HL-60 (cell line): ENCODE data around the gene MYMK.

Source experiments
- DNase-seq, 2 experiments: peaks; one replicate each; pipeline ENCODE4 v3.0.0-alpha.2; 2010 to 2020; ENCODE audit warnings: low read depth in 1 of 2, low spot score in 1 of 2
- H3K27ac ChIP-seq: fragments of 250-450 bp; sonication (Bioruptor Pico); replicated peaks from 2 replicates; pipeline ENCODE4 v1.5.1; 2020; ENCODE audit warnings: mild to moderate bottlenecking, moderate library complexity
- H3K27me3 ChIP-seq: fragments of 250-450 bp; sonication (Bioruptor Pico); 2 replicates; pipeline ENCODE4 v1.5.1; 2021; ENCODE audit warnings: mild to moderate bottlenecking, moderate library complexity; ENCODE audit not compliant: insufficient read depth, poor library complexity, severe bottlenecking
- H3K4me3 ChIP-seq: replicated peaks from 2 replicates; pipeline ENCODE4 v1.5.1; 2011; ENCODE audit warnings: mild to moderate bottlenecking, control low read depth, low read length; ENCODE audit not compliant: insufficient read depth
- GABPA ChIP-seq: IDR thresholded peaks from 2 replicates; pipeline ENCODE4 v1.6.1; 2012; ENCODE audit warnings: low read depth
- POLR2AphosphoS5 ChIP-seq: IDR thresholded peaks from 2 replicates; pipeline ENCODE4 v1.6.1; 2012; ENCODE audit warnings: low read depth
- SPI1 ChIP-seq: IDR thresholded peaks from 2 replicates; pipeline ENCODE4 v1.6.1; 2012; ENCODE audit warnings: low read depth, mild to moderate bottlenecking, borderline replicate concordance
- TF ChIP-seq, protein P1 (sequence below): IDR thresholded peaks from one replicate; pipeline ENCODE4 v1.5.1; 2011; ENCODE audit warnings: low read length, control low read depth, inconsistent platforms; ENCODE audit not compliant: insufficient read depth
- TF ChIP-seq, protein P2 (sequence below): IDR thresholded peaks from 2 replicates; pipeline ENCODE4 v1.6.1; 2012; ENCODE audit warnings: low read depth; ENCODE audit not compliant: insufficient replicate concordance

The MYMK gene

DNA sequence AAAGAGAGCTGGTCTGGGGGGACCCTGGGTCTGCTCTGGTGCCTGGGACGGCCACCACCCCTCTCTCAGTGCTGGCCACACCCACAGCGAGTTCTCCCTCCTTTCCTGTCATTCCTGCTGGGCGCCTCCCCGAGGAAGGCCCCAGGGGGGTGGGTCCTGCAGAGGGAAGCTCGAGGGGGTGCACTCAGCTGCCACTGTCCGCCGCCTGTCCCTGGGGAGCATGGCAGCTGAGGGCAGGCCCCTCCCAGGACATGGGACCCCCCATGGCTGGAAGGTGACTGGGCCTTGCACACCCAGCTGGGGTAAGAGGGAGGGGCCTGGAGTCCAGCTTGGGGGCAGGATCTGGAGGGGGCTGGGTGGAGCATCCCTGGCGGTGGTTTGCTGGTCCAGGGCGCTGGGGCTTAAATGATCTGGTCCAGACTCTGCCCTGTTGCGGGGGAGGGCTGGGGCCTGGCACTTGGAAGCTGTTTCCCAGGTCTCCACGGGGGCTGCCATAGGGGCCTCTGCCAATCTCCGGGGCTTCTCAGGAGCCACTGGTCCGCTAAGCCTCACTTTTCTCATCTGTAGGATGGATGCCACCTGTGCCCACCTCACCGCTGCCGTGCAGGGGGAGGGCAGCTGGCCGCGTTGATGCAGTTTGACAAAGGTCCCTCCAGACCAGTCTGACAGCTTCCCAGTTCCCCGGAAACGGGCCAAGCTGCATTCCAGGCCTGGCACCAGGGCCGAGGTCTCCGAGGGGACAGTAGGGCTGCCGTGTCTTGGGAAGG lies 39.9 kb downstream of the MYMK start:
- no peak overlapping the region for H3K4me3 ChIP-seq
- no peak overlapping the region for H3K27ac ChIP-seq
- DNase-seq: no peak
- H3K27me3 ChIP-seq: peaks cover 4% of the 10 kb centered on the region
- TF ChIP-seq GABPA (no peak), SPI1 (no peak), POLR2AphosphoS5 (no peak)
- TF ChIP-seq, protein P1, sequence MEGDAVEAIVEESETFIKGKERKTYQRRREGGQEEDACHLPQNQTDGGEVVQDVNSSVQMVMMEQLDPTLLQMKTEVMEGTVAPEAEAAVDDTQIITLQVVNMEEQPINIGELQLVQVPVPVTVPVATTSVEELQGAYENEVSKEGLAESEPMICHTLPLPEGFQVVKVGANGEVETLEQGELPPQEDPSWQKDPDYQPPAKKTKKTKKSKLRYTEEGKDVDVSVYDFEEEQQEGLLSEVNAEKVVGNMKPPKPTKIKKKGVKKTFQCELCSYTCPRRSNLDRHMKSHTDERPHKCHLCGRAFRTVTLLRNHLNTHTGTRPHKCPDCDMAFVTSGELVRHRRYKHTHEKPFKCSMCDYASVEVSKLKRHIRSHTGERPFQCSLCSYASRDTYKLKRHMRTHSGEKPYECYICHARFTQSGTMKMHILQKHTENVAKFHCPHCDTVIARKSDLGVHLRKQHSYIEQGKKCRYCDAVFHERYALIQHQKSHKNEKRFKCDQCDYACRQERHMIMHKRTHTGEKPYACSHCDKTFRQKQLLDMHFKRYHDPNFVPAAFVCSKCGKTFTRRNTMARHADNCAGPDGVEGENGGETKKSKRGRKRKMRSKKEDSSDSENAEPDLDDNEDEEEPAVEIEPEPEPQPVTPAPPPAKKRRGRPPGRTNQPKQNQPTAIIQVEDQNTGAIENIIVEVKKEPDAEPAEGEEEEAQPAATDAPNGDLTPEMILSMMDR: no peak
- TF ChIP-seq, protein P2, sequence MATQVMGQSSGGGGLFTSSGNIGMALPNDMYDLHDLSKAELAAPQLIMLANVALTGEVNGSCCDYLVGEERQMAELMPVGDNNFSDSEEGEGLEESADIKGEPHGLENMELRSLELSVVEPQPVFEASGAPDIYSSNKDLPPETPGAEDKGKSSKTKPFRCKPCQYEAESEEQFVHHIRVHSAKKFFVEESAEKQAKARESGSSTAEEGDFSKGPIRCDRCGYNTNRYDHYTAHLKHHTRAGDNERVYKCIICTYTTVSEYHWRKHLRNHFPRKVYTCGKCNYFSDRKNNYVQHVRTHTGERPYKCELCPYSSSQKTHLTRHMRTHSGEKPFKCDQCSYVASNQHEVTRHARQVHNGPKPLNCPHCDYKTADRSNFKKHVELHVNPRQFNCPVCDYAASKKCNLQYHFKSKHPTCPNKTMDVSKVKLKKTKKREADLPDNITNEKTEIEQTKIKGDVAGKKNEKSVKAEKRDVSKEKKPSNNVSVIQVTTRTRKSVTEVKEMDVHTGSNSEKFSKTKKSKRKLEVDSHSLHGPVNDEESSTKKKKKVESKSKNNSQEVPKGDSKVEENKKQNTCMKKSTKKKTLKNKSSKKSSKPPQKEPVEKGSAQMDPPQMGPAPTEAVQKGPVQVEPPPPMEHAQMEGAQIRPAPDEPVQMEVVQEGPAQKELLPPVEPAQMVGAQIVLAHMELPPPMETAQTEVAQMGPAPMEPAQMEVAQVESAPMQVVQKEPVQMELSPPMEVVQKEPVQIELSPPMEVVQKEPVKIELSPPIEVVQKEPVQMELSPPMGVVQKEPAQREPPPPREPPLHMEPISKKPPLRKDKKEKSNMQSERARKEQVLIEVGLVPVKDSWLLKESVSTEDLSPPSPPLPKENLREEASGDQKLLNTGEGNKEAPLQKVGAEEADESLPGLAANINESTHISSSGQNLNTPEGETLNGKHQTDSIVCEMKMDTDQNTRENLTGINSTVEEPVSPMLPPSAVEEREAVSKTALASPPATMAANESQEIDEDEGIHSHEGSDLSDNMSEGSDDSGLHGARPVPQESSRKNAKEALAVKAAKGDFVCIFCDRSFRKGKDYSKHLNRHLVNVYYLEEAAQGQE: no peak

DNA sequence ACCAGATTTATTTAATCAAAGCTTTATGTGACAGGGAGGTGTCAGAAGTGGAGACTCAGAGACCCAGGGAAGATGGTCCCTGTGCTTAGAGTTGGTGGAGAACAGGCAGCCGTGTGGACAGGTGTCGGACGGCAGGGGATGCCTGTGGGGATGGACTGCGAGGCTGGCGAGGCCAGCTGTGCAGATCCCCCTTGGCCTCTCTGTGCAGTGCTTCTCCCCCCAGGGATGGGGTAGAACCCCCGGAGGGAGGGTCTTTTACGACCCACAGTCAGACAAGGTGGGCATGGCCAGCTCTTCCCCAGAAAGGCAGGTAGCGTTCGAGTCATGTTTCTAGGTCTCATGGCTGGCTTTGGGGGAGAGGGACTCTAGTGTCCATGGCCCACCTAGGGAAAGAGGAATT lies 41.1 kb downstream of the MYMK start:
- H3K27ac ChIP-seq: no peak overlapping the region
- no peak for DNase-seq
- TF ChIP-seq, protein P2: no peak
- TF ChIP-seq, protein P1: no peak
- TF ChIP-seq SPI1 (no peak), POLR2AphosphoS5 (no peak), GABPA (no peak)
- H3K4me3 ChIP-seq: no peak overlapping the region
- peaks cover 12% of the 10 kb centered on the region for H3K27me3 ChIP-seq

DNA sequence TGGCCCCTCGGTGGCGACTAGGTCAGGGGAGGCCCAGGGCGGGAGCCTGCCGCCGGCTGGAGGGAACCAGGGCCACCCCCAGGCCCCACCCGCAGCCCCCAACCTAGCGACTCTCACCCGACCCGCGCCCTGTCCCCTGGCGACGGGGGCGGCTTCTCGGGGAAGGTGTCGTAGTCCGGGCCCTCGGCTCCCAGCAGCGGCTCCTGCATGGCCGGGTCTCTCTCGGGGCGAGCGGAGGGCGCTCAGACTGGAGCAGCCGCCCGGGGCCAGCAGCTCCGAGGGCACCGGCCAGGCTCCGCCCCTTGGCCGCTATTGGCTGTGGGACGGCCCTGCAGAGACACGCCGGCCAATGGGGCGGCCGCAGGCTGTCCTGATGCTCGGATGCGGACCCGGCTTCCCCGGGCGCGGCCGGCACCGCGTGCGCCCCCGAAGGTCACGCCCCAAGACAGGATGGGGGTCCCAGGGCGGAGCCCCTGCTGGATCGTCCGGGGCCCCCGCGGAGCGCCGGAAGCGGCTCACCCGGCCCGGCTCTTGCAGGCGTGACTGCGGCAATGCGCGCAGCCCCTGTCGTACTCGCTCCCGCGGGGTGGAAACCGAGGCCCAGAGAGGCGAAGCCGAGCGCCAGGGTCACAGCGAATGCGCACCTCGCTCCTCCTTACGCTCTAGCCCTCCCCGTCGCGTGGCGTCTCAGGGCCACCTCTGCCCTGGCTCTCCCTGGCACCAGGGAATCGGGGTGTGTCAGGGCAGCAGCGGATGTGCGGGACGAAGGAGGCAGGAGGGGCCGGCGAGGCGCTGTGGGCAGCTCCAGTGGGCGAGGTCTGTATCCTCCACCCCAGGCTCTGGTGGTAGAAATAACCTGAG lies 45.7 kb downstream of the MYMK start, which contains the start of gene SLC2A6:
Gene SLC2A6, minus strand, starts transcription at position 249 of the 861 bp plus-strand sequence. Its CDS starts 40 bp downstream, at position 209.
- TF ChIP-seq POLR2AphosphoS5 (no peak), GABPA (no peak), SPI1 (no peak)
- TF ChIP-seq, protein P1: no peak
- TF ChIP-seq, protein P2: no peak
- Histone ChIP-seq H3K27me3 (peaks cover 12% of the 10 kb centered on the region), H3K4me3 (peak within 1 kb of the TSS; percentile 63), H3K27ac (no peak within 1 kb of the TSS)
- peak; percentile 32 to 66 for DNase-seq
